Kidney epithelial cell (primary cell): ENCODE results near the gene PRSS3. TPM values are rescaled to one million over a fixed set of nuclear protein-coding genes. Genes with fewer than 3 reads are reported as not detected.
"Not testable (repeated sequence)": the region's sequence is repeated elsewhere in the genome, so short reads cannot be mapped to it uniquely, and the experiment has no call there.

ENCODE experiments used
- DNase-seq: peaks from one replicate; pipeline ENCODE4 v3.0.0-alpha.2; 2010; ENCODE audit warnings: low read depth
- H3K27me3 ChIP-seq: 2 replicates; pipeline ENCODE4 v1.6.0; 2011; ENCODE audit warnings: low read length; ENCODE audit not compliant: control insufficient read depth, insufficient read depth
- H3K36me3 ChIP-seq: 2 replicates; pipeline ENCODE4 v1.5.1; 2011; ENCODE audit warnings: low read length; ENCODE audit not compliant: control insufficient read depth, insufficient read depth
- H3K4me3 ChIP-seq: 2 replicates; pipeline ENCODE4 v1.5.1; 2011; ENCODE audit warnings: low read depth, mild to moderate bottlenecking, control low read depth, low read length
- CTCF ChIP-seq: IDR thresholded peaks from 2 replicates; pipeline ENCODE4 v1.5.1; 2011; ENCODE audit warnings: mild to moderate bottlenecking, moderate library complexity, low read length, control low read depth, inconsistent platforms; ENCODE audit not compliant: insufficient read depth, poor library complexity, severe bottlenecking
- total RNA-seq: library from RNA; depleted of rRNA; stranded (reverse); fragments of >200 nt; gene quantifications from 2 replicates; pipeline ENCODE4 v1.2.3, GENCODE V29; 2015

The PRSS3 gene
- total RNA-seq = 1.1 and 5.1 TPM in 2 replicates

GRCh38 chr9:33795281-33795680 is at the start of gene PRSS3:
Gene PRSS3, plus strand, starts transcription at chr9:33795561. Its CDS starts 13 bp downstream, at chr9:33795574.
- no peak for DNase-seq
- no peak for TF ChIP-seq CTCF
- no peaks in the 10 kb centered on the region for H3K36me3 ChIP-seq

GRCh38 chr9:33748633-33749304 is 46.6 kb upstream of the PRSS3 start:
- TF ChIP-seq CTCF = no peak
- Histone ChIP-seq H3K4me3 (no peak overlapping the region), H3K36me3 (no peaks in the 10 kb centered on the region), H3K27me3 (peaks cover 9% of the 10 kb centered on the region)
- DNase-seq = no peak

More at GRCh38 chr9:33795281-33795680, at the start of gene PRSS3:
- Histone ChIP-seq H3K27me3 (no peaks in the 10 kb centered on the region), H3K4me3 (no peak within 1 kb of the TSS)

GRCh38 chr9:33749305-33749654 is 46.1 kb upstream of the PRSS3 start:
- DNase-seq, H3K36me3 ChIP-seq, H3K4me3 ChIP-seq, H3K27me3 ChIP-seq: not testable (repeated sequence)

GRCh38 chr9:33750307-33750838 is 45.0 kb upstream of the PRSS3 start:
- TF ChIP-seq CTCF = no peak
- DNase-seq = no peak

GRCh38 chr9:33750839-33751339 is 44.5 kb upstream of the PRSS3 start:
- no peaks in the 10 kb centered on the region for H3K36me3 ChIP-seq
- TF ChIP-seq CTCF = no peak
- DNase-seq = no peak
- peak overlapping the region; percentile 37 for H3K4me3 ChIP-seq
- H3K27me3 ChIP-seq = peaks cover 9% of the 10 kb centered on the region

More at GRCh38 chr9:33750307-33750838, 45.0 kb upstream of the PRSS3 start:
- H3K4me3 ChIP-seq = peak overlapping the region; percentile 37
- no peaks in the 10 kb centered on the region for H3K36me3 ChIP-seq
- H3K27me3 ChIP-seq = peaks cover 9% of the 10 kb centered on the region

- no peak overlapping the region for H3K4me3 ChIP-seq
- no peaks in the 10 kb centered on the region for H3K36me3 ChIP-seq
- peaks cover 9% of the 10 kb centered on the region for H3K27me3 ChIP-seq
- no peak for DNase-seq
- TF ChIP-seq CTCF = no peak
These were observed 43.7 kb upstream of the PRSS3 start for GRCh38 chr9:33751536-33752129.
